Aorta (tissue), 5 donors: Measurements from ENCODE around the gene UBE3C. TPM values are rescaled to one million over a fixed set of nuclear protein-coding genes. Genes with fewer than 3 reads are reported as not detected.

Source experiments
- ATAC-seq: fragments of 200-7000 bp; cut with Tn5 transposase; one replicate; pipeline ENCODE4 v1.9.1; 2022; ENCODE audit warnings: moderate library complexity; ENCODE audit not compliant: low FRiP score
- DNase-seq, 2 donors: peaks; one replicate each; pipeline ENCODE4 v3.0.0-alpha.2; 2020
- H3K27ac ChIP-seq, 2 donors: one replicate each; pipeline ENCODE4 v1.5.1; 2013; ENCODE audit warnings: low read length in 2 of 2, mild to moderate bottlenecking in 2 of 2, moderate library complexity in 2 of 2, control low read depth in 1 of 2, inconsistent platforms in 1 of 2, low read depth in 1 of 2
- H3K27me3 ChIP-seq, 2 donors: one replicate each; pipeline ENCODE4 v1.6.1; 2013; ENCODE audit warnings: control low read depth in 1 of 2, low read length in 1 of 2, mild to moderate bottlenecking in 1 of 2, moderate library complexity in 1 of 2; ENCODE audit not compliant: insufficient read depth in 2 of 2, control insufficient read depth in 1 of 2
- H3K36me3 ChIP-seq, 2 donors: one replicate each; pipeline ENCODE4 v1.6.1; 2013; ENCODE audit warnings: control low read depth in 1 of 2, low read length in 1 of 2, mild to moderate bottlenecking in 1 of 2; ENCODE audit not compliant: insufficient read depth in 2 of 2, control insufficient read depth in 1 of 2
- H3K4me1 ChIP-seq, 2 donors: one replicate each; pipeline ENCODE4 v1.6.1; 2013; ENCODE audit warnings: low read length in 2 of 2, control low read depth in 1 of 2, mild to moderate bottlenecking in 1 of 2, moderate library complexity in 1 of 2; ENCODE audit not compliant: insufficient read depth in 2 of 2, control insufficient read depth in 1 of 2
- H3K4me3 ChIP-seq, 2 donors: one replicate each; pipeline ENCODE4 v1.5.1; 2013; ENCODE audit warnings: low read length in 2 of 2, control low read depth in 1 of 2, mild to moderate bottlenecking in 1 of 2
- H3K9me3 ChIP-seq: one replicate; pipeline ENCODE4 v1.6.1; 2013; ENCODE audit warnings: mild to moderate bottlenecking, low read length; ENCODE audit not compliant: control insufficient read depth
- whole genome bisulfite sequencing, 2 donors: extraction: QIAGEN DNeasy Blood & Tissue Kit; methylation state at CpG; one replicate each; pipeline ENCODE4 v1.1.7; 2013; 5-methylcytosine and 5-hydroxymethylcytosine counted together
- intact Hi-C, 2 donors: fragments of 100-400 bp; cut with DNase I; formaldehyde crosslinking; loops; one replicate each; pipeline versions ENCODE4 v1.14.2 to v1.15.0; 2022
- polyA plus RNA-seq, 2 donors: library from polyadenylated mRNA; stranded (reverse); fragments of 200-250 nt; gene quantifications; one replicate each; pipeline ENCODE4 v1.2.3, GENCODE V29; 2013
- total RNA-seq, 2 donors: library from RNA; stranded (reverse); fragmentation: NEBNext Ultra II Directional; extraction: Animal tissue kit (Norgen Biotek cat#: 25700); gene quantifications; one replicate each; pipeline ENCODE4 v1.2.1, GENCODE V29; 2021
- donor health status: healthy with polysubstance abuse.
- donor health status: Bipolar disorder and iron deficiency.
- donor health status: DM: no; HTN: no; CAD: no.
- donor health status: DM: no; HTN: no; CAD: no.
- donor health status: DM: yes; HTN: yes; CAD: no.

The UBE3C gene
- total and polyA plus RNA-seq, 4 donors: 15.8 to 73.0 (median 40.2) TPM

DNA sequence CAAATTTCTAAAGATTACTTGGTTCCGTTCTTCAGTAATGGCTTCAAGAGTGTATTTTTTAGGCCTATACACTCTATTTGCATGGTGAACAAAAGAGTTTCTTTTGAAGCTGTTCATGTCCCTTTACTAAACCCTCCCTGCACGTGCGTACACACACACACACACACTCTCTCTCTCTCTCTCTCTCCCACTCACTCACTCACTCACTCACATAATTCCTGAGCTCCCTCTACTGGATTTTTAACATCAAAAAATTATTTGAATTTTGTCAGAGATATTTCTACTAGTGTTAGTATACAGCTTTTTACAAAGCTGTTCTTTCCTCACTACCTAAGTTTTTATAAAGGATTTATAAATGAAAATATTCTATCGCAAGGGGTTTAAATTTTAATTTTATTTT, 85.9 kb downstream of the UBE3C start:
- no peaks in the 10 kb centered on the region for H3K36me3 ChIP-seq
- no peaks in the 10 kb centered on the region for H3K27me3 ChIP-seq
- intact Hi-C loops: no loop called here
- ATAC-seq (no peak), DNase-seq (no peak)
- H3K4me1 ChIP-seq: no peaks in the 10 kb centered on the region
- 57 to 61% methylated on average over 4 of the region's 4 CpGs for WGBS, 2 donors
- H3K27ac ChIP-seq: no peak overlapping the region
- no peak overlapping the region for H3K4me3 ChIP-seq
- H3K9me3 ChIP-seq: no peaks in the 10 kb centered on the region

DNA sequence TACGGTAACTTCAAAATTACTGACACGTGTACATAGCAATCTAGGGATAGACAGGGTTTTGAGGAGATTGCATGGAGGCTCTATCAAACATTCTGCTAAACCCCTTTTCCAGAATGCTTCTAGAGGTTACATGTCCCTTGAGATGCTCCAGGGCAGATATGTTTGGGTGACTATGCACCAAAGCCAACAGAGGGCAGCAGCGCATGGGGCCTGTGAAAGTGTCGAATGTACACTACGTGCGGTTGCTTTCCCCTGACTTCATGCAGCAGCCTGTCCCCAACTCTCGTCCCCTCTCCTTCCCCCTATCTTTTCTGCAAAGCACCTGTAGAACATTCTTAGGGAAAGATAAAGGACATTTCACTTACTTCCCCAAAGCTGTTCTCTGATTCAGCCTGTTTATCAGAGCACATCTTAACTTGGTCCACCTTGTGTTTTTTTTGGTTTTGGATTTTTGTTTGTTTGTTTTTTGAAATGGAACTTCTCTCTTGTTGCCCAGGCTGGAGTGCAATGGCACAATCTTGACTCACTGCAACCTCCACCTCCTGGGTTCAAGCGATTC, 90.2 kb downstream of the UBE3C start:
- DNase-seq (no peak), ATAC-seq (no peak)
- Histone ChIP-seq H3K4me1 (no peaks in the 10 kb centered on the region), H3K9me3 (no peaks in the 10 kb centered on the region), H3K27me3 (no peaks in the 10 kb centered on the region), H3K4me3 (no peak overlapping the region), H3K36me3 (peaks cover 0 to 3% of the 10 kb centered on the region in 2 donors), H3K27ac (no peak overlapping the region)
- 73 to 80% methylated on average over 8 of the region's 8 CpGs for WGBS, 2 donors
- intact Hi-C loops: no loop called here

GRCh38 chr7:157233677-157234076, 95.0 kb downstream of the UBE3C start:
- no peak overlapping the region for H3K27ac ChIP-seq
- intact Hi-C loops: no loop called here
- peaks cover 0 to 9% of the 10 kb centered on the region in 2 donors for H3K36me3 ChIP-seq
- ATAC-seq (no peak), DNase-seq (no peak)
- no peaks in the 10 kb centered on the region for H3K27me3 ChIP-seq
- H3K9me3 ChIP-seq: no peaks in the 10 kb centered on the region
- no peaks in the 10 kb centered on the region for H3K4me1 ChIP-seq
- H3K4me3 ChIP-seq: no peak overlapping the region
- 72 to 78% methylated on average over 2 of the region's 2 CpGs for WGBS, 2 donors

DNA sequence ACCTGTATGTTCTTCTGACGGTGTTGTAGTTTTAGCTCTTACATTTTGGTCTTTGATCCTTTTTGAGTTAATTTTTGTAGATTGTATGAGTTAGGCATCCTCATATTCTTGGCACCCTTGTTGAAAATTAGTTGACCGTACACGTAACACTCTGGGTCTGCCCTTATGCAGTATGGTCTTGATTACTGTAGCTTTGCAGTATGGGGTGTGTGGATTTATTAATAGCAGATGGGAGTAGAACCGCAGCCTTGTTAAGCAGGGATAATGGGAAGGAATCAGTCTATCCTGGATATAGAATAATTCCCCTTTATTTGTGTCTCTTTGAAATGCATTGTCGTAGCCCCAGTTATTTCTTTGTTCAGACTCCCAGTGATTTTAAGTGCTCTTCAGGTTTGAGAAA, 95.5 kb downstream of the UBE3C start:
- ATAC-seq (no peak), DNase-seq (no peak)
- H3K4me3 ChIP-seq: no peak overlapping the region
- H3K4me1 ChIP-seq: no peaks in the 10 kb centered on the region
- no peaks in the 10 kb centered on the region for H3K9me3 ChIP-seq
- intact Hi-C loops: no loop called here
- no peak overlapping the region for H3K27ac ChIP-seq
- WGBS, 2 donors: 91 to 93% methylated on average over 5 of the region's 5 CpGs
- no peaks in the 10 kb centered on the region for H3K27me3 ChIP-seq
- H3K36me3 ChIP-seq: peaks cover 0 to 9% of the 10 kb centered on the region in 2 donors

- 75 to 76% methylated on average over 2 of the region's 2 CpGs for WGBS, 2 donors
- H3K9me3 ChIP-seq: no peaks in the 10 kb centered on the region
- H3K27me3 ChIP-seq: no peaks in the 10 kb centered on the region
- intact Hi-C loops: no loop called here
- H3K36me3 ChIP-seq: peaks cover 0 to 9% of the 10 kb centered on the region in 2 donors
- H3K27ac ChIP-seq: no peak overlapping the region
- H3K4me3 ChIP-seq: no peak overlapping the region
- ATAC-seq: no peak
- no peaks in the 10 kb centered on the region for H3K4me1 ChIP-seq
- DNase-seq: no peak
Observed at GRCh38 chr7:157235357-157236333, 96.9 kb downstream of the UBE3C start.

DNA sequence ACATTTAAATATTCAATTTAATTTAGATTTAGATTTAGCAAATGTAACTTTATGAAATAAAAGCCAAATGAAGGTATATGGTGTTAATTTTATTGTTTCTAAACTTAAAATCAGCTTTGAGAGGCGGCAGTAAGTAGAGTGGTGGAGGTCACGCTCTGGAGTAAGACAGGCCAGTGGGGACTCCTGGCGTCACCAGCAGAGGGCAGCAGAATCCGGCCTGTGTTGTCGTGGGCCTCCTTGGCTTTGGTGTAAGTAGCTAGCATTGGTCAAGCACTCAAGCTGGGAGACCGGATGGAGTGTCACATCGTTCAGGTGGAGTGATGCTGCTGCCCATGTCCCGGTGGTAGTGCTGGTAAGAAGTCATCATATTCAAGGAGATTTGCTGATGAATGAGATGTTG, 99.4 kb downstream of the UBE3C start:
- ATAC-seq: no peak

GRCh38 chr7:157239571-157240270, 101.0 kb downstream of the UBE3C start:
- no peaks in the 10 kb centered on the region for H3K27me3 ChIP-seq
- peak in 1 of 2 donors; percentile 44 for DNase-seq
- WGBS, 2 donors: 97 to 98% methylated on average over 10 of the region's 10 CpGs
- intact Hi-C loops: no loop called here
- no peaks in the 10 kb centered on the region for H3K9me3 ChIP-seq
- H3K36me3 ChIP-seq: peaks cover under 1 to 2% of the 10 kb centered on the region in 2 donors
- no peaks in the 10 kb centered on the region for H3K4me1 ChIP-seq
- ATAC-seq: no peak
- no peak overlapping the region for H3K4me3 ChIP-seq
- H3K27ac ChIP-seq: no peak overlapping the region

More for the DNA sequence above, 99.4 kb downstream of the UBE3C start:
- WGBS, 2 donors: 92 to 93% methylated on average over 8 of the region's 8 CpGs
- intact Hi-C loops: no loop called here
- Histone ChIP-seq H3K36me3 (peaks cover 2 to 6% of the 10 kb centered on the region in 2 donors), H3K4me3 (no peak overlapping the region), H3K9me3 (no peaks in the 10 kb centered on the region), H3K27ac (no peak overlapping the region), H3K27me3 (no peaks in the 10 kb centered on the region), H3K4me1 (no peaks in the 10 kb centered on the region)
- peak in 1 of 2 donors; percentile 47 for DNase-seq

DNA sequence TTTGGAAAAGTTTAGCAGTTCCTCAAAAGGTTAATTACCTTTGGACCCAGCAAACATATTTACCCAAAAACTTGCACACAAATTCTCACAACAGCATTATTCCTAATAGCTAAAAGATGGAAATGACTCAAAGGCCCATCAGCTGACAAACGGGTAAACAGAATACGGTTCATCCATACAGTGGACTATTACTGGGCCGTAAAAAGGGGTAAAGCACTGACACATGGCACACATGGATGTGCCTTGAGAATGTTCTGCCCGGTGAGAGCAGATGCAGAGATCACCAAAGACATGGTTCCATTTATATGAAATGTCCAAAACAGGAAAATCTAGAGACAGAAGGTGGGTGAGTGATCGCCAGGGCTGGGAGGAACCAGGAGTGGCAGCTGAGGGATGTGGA, 102.9 kb downstream of the UBE3C start:
- 96% methylated on average over 5 of the region's 5 CpGs for WGBS, 2 donors
- Histone ChIP-seq H3K4me3 (no peak overlapping the region), H3K36me3 (peaks cover 0 to 2% of the 10 kb centered on the region in 2 donors), H3K9me3 (no peaks in the 10 kb centered on the region), H3K27ac (no peak overlapping the region), H3K27me3 (no peaks in the 10 kb centered on the region), H3K4me1 (no peaks in the 10 kb centered on the region)
- ATAC-seq: no peak
- no peak for DNase-seq
- intact Hi-C loops: no loop called here
